ENCODE data around the gene CCDC12. TPM values are rescaled to one million over a fixed set of nuclear protein-coding genes. Genes with fewer than 3 reads are reported as not detected.

Gene CCDC12
- polyA plus RNA-seq, 1 of the 3 experiments (the other 2 are of a cell fraction), result 105 TPM

GRCh38 chr3:46928282-46928681 is 48.3 kb downstream of the CCDC12 start:
- H3K4me1 ChIP-seq (ENCODE audit: control insufficient read depth in 1 of 2, insufficient read depth in 2 of 2, low read depth in 1 of 2, low read length in 1 of 2), result peaks cover 20 to 30% of the 10 kb centered on the region in 2 experiments; a peak in 3 of 4 replicates
- ChIA-PET CTCF (interaction anchor here (0.6 to 4.2 kb wide), 5 partner anchors 19 to 83 kb away, joined by 3 to 18 read pairs (median 3); partner anchors contain the start of gene NBEAL2), POLR2A (no interaction called here)

More at GRCh38 chr3:46928282-46928681, 48.3 kb downstream of the CCDC12 start:
- no peak for TF ChIP-seq RFX5 (IDR thresholded peaks at IDR 0.05; ENCODE audit: low read length)
- no peak for TF ChIP-seq MXI1 (IDR thresholded peaks at IDR 0.05; ENCODE audit: low read depth, low read length)
- TF ChIP-seq SIN3A (IDR thresholded peaks at IDR 0.05; ENCODE audit: borderline replicate concordance, low read depth, low read length), result no peak
- no peak for TF ChIP-seq TAF1 (IDR thresholded peaks at IDR 0.05; ENCODE audit: borderline replicate concordance, low read depth, low read length)
- no peak for TF ChIP-seq GABPA (IDR thresholded peaks at IDR 0.05; ENCODE audit: low read depth)
- TF ChIP-seq FOSL2 (IDR thresholded peaks at IDR 0.05; ENCODE audit: borderline replicate concordance, low read depth), result no peak
- no peak for TF ChIP-seq POLR2AphosphoS5 (IDR thresholded peaks at IDR 0.05; ENCODE audit: low read depth, low read length)
- no peak for TF ChIP-seq CTCF (IDR thresholded peaks at IDR 0.05)
- no peak for TF ChIP-seq ELF1 (IDR thresholded peaks at IDR 0.05)
- TF ChIP-seq FOXM1 (IDR thresholded peaks at IDR 0.05; ENCODE audit: low read depth), result no peak
- TF ChIP-seq RCOR1 (IDR thresholded peaks at IDR 0.05; ENCODE audit: low read length), result no peak
- TF ChIP-seq YY1 (IDR thresholded peaks at IDR 0.05; ENCODE audit: low read depth), result no peak
- no peak for TF ChIP-seq TEAD4 (IDR thresholded peaks at IDR 0.05; ENCODE audit: borderline replicate concordance, insufficient read depth)
- no peak for TF ChIP-seq REST (IDR thresholded peaks at IDR 0.05; ENCODE audit: low read depth, low read length)
- no peak for TF ChIP-seq IRF3 (IDR thresholded peaks at IDR 0.05; ENCODE audit: low read depth, low read length)
- TF ChIP-seq RAD21 (IDR thresholded peaks at IDR 0.05; ENCODE audit: low read length), result no peak
- TF ChIP-seq PBX3 (IDR thresholded peaks at IDR 0.05), result no peak
- no peak for TF ChIP-seq CHD2 (IDR thresholded peaks at IDR 0.05; ENCODE audit: low read length, partially characterized antibody)
- TF ChIP-seq NFIC (IDR thresholded peaks at IDR 0.05; ENCODE audit: borderline replicate concordance), result no peak
- no peaks in the 10 kb centered on the region for H3K27me3 ChIP-seq (ENCODE audit: insufficient read depth)
- H3F3A ChIP-seq (replicated peaks; ENCODE audit: insufficient read depth), result no peaks in the 10 kb centered on the region
- H2AFZ ChIP-seq (ENCODE audit: low read depth), result no peak overlapping the region
- no peak overlapping the region for H3K4me3 ChIP-seq (ENCODE audit: low read depth in 2 of 2, low read length in 1 of 2)
- H3K27ac ChIP-seq (ENCODE audit: low read depth in 2 of 2, low read length in 1 of 2), result no peak overlapping the region
- H4K20me1 ChIP-seq (ENCODE audit: insufficient read depth), result peaks cover 7% of the 10 kb centered on the region; the same call in 1 of the 2 replicates
- 96% methylated on average over 1 of the region's 1 CpG for WGBS (ENCODE audit: low lambda C conversion rate)
- H3K9ac ChIP-seq, result no peak overlapping the region
- no peak overlapping the region for H3K4me2 ChIP-seq
- H3K9me3 ChIP-seq, result no peaks in the 10 kb centered on the region
- peaks cover 25 to 42% of the 10 kb centered on the region in 2 experiments for H3K36me3 ChIP-seq (replicated peaks in 1 of 2; ENCODE audit: control insufficient read depth in 1 of 2, insufficient read depth in 2 of 2, low read length in 1 of 2)
- H3K79me2 ChIP-seq (ENCODE audit: insufficient read depth), result peaks cover 58% of the 10 kb centered on the region
- H3K9me2 ChIP-seq, result no peaks in the 10 kb centered on the region
- DNase-seq, result no peak

All from SK-N-SH (cell line).